ENCODE data around the gene PSMA3. TPM values are rescaled to one million over a fixed set of nuclear protein-coding genes. Genes with fewer than 3 reads are reported as not detected.

Gene PSMA3
- total RNA-seq, 2 donors from 2014 or later = 279 to 291 TPM

DNA sequence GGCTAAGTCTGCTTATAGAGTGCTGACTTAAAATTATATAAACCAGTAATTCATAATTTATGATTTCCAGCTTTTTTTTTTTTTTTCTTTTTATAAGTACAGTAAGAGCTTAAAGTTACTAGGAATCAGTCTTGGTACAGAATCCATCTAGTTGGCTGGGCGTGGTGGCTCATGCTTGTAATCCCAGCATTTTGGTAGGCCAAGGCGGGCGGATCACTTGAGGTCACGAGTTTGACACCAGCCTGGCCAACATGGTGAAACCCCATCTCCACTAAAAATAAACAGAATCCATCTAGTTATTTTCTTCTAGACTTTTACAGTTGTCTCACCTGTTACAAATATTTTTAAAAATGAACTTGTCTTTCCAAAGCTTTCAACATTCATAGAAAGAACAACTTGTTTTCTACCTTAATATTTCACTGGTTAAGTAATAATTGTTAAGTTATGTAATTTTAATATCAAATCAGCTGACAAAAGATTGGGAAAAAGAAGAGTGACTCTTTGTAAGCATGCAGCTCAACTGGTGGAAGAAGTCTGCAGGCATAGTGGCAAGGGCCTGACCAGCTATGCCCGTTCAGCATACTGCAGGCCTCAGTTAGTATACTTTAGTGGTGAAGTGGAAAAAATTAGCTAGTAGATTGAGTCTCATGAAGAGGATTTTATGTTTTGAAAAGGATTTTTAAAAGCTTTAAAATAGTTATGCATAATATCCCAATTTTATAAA, 17.4 kb upstream of the PSMA3 start:
- peaks cover 40% of the 10 kb centered on the region for H3K36me3 ChIP-seq (ENCODE audit: control insufficient read depth, insufficient read depth, low read length)
- no peak for DNase-seq
- no peak overlapping the region for H3K4me3 Mint-ChIP-seq
- H3K4me3 ChIP-seq (ENCODE audit: low read length) = no peak overlapping the region
- H3K27ac ChIP-seq (ENCODE audit: low read depth, low read length) = no peak overlapping the region
- no peaks in the 10 kb centered on the region for H3K9me3 Mint-ChIP-seq
- no peaks in the 10 kb centered on the region for H3K9me3 ChIP-seq (ENCODE audit: control insufficient read depth, low read length)
- no peaks in the 10 kb centered on the region for H3K27me3 ChIP-seq (ENCODE audit: control insufficient read depth, insufficient read depth, low read length, poor library complexity, severe bottlenecking)
- TF ChIP-seq, protein P1, sequence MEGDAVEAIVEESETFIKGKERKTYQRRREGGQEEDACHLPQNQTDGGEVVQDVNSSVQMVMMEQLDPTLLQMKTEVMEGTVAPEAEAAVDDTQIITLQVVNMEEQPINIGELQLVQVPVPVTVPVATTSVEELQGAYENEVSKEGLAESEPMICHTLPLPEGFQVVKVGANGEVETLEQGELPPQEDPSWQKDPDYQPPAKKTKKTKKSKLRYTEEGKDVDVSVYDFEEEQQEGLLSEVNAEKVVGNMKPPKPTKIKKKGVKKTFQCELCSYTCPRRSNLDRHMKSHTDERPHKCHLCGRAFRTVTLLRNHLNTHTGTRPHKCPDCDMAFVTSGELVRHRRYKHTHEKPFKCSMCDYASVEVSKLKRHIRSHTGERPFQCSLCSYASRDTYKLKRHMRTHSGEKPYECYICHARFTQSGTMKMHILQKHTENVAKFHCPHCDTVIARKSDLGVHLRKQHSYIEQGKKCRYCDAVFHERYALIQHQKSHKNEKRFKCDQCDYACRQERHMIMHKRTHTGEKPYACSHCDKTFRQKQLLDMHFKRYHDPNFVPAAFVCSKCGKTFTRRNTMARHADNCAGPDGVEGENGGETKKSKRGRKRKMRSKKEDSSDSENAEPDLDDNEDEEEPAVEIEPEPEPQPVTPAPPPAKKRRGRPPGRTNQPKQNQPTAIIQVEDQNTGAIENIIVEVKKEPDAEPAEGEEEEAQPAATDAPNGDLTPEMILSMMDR (conservative IDR thresholded peaks at IDR 0.05) = no peak
- H3K4me1 Mint-ChIP-seq = no peaks in the 10 kb centered on the region
- H3K27me3 Mint-ChIP-seq (ENCODE audit: insufficient read depth) = no peaks in the 10 kb centered on the region
- peaks cover 40% of the 10 kb centered on the region for H3K36me3 Mint-ChIP-seq (ENCODE audit: low read depth)
- H3K9ac ChIP-seq (ENCODE audit: extremely low read depth, low read length, poor library complexity, severe bottlenecking) = no peak overlapping the region
- H3K4me1 ChIP-seq (ENCODE audit: control insufficient read depth, insufficient read depth, low read length) = no peaks in the 10 kb centered on the region
- H3K27ac Mint-ChIP-seq = no peak overlapping the region
- 92 to 97% methylated on average over 5 of the region's 5 CpGs for WGBS, 2 experiments (ENCODE audit: insufficient coverage in 1 of 2, insufficient read length in 1 of 2)

DNA sequence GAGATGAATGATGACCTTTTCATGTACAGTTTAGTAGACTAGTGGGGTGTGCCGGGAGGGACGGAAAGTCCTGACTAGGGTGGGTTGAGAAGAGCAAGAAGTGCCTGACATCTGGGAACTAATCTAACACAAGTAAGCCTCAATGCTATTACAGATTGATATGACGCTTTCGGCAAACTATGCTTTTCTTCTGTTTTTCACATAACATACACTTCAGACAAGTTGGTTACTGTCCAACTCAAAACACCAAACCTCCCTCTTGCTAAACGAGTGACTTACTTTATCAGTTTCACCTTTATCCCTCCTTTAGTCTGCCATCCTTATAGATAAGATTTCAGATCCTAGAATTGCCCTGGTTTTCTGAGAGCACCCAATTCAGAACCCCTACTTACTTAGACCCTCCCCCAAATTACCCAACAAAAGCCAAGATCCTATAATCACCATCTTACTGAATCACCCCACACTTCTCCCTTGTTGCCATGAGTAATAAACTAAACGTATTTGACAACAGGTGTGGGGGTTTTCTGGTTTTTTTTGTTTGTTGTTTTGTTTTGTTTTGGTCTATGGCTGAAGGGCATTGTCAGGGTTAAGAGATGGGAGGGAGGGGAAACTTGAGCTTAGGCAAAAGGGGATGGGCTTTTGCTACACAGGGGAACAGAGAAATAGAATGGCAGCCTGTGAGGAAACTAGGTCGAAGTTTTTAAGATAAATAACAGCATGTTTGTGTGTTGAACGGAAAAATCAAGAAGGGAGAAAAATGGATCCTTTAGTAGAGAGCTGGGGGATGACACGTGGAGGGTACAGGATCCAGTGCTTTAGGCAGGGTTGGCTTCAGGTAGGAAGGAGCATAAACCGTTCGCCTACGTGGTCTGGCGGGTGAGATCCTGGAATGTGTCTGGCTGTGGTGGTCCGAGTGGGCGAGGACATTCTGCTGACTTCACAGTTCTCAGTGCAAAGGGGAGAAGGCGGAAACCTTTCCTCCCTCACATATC, 6.1 kb upstream of the PSMA3 start:
- 79 to 84% methylated on average over 7 to 16 of the region's 16 CpGs for WGBS, 2 experiments (ENCODE audit: insufficient coverage in 1 of 2, insufficient read length in 1 of 2)
- Mint-ChIP-seq H3K36me3 (ENCODE audit: low read depth) (peaks cover 7% of the 10 kb centered on the region), H3K27me3 (ENCODE audit: insufficient read depth) (no peaks in the 10 kb centered on the region), H3K4me1 (peaks cover 2% of the 10 kb centered on the region), H3K27ac (no peak overlapping the region), H3K9me3 (no peaks in the 10 kb centered on the region), H3K4me3 (no peak overlapping the region)
- H3K4me3 ChIP-seq (ENCODE audit: low read length) = peak overlapping the region; percentile 97
- H3K27ac ChIP-seq (ENCODE audit: low read depth, low read length) = no peak overlapping the region
- DNase-seq = peak; percentile 58
- no peaks in the 10 kb centered on the region for H3K4me1 ChIP-seq (ENCODE audit: control insufficient read depth, insufficient read depth, low read length)
- H3K9me3 ChIP-seq (ENCODE audit: control insufficient read depth, low read length) = no peaks in the 10 kb centered on the region
- H3K36me3 ChIP-seq (ENCODE audit: control insufficient read depth, insufficient read depth, low read length) = peaks cover 19% of the 10 kb centered on the region
- no peak overlapping the region for H3K9ac ChIP-seq (ENCODE audit: extremely low read depth, low read length, poor library complexity, severe bottlenecking)
- no peaks in the 10 kb centered on the region for H3K27me3 ChIP-seq (ENCODE audit: control insufficient read depth, insufficient read depth, low read length, poor library complexity, severe bottlenecking)
- TF ChIP-seq, protein P1 (conservative IDR thresholded peaks at IDR 0.05) = no peak

DNA sequence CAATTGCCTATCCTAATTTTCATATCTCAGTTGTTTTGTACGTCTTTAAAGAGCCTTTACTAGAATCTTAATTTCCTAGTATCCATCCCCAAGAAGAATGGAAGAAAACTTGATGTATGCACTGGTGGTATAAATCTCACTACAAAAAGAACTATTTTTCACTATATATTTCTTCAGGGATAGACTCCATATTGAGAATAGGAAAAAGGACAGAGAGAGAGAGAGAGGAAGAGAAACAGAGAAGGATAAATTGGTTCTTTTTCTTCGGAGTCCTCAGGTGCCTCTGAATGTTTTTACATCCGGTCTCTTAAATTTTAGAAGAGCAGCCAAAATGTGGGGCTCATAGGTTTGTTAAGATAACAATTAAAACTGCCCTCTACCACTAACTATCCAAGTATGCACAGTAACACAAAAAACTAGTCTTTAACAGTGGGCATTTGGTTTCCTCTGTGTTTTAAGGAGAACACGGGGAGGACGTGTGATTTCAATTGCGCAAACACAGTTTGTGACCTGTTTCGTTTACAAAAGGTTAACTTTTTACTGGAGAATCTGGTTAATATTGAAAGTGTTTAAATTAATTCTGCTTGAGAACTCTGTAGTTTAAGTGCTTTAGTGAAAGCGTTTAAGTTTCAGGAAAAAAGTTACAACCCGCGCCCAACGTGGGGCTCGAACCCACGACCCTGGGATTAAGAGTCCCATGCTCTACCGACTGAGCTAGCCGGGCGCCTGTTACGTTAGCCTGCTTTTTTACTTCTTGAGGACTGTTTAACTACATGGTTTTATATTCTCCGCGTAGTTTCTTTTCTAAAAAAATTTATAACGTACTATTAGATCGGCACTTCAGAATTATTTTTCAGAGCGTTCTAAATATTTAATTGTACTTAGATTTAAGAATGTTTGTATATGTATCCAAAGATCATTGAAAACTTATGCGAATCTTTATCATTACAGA, 5.1 kb upstream of the PSMA3 start:
- Mint-ChIP-seq H3K4me3 (no peak overlapping the region), H3K9me3 (no peaks in the 10 kb centered on the region), H3K27me3 (ENCODE audit: insufficient read depth) (no peaks in the 10 kb centered on the region), H3K4me1 (peaks cover 7% of the 10 kb centered on the region), H3K27ac (no peak overlapping the region), H3K36me3 (ENCODE audit: low read depth) (peaks cover under 1% of the 10 kb centered on the region)
- Histone ChIP-seq H3K9me3 (ENCODE audit: control insufficient read depth, low read length) (no peaks in the 10 kb centered on the region), H3K36me3 (ENCODE audit: control insufficient read depth, insufficient read depth, low read length) (peaks cover 9% of the 10 kb centered on the region), H3K4me3 (ENCODE audit: low read length) (peak overlapping the region; percentile 97), H3K27ac (ENCODE audit: low read depth, low read length) (no peak overlapping the region), H3K9ac (ENCODE audit: extremely low read depth, low read length, poor library complexity, severe bottlenecking) (peak overlapping the region; percentile 61), H3K27me3 (ENCODE audit: control insufficient read depth, insufficient read depth, low read length, poor library complexity, severe bottlenecking) (no peaks in the 10 kb centered on the region), H3K4me1 (ENCODE audit: control insufficient read depth, insufficient read depth, low read length) (no peaks in the 10 kb centered on the region)
- DNase-seq = peak; percentile 86
- WGBS, 2 experiments (ENCODE audit: insufficient coverage in 1 of 2, insufficient read length in 1 of 2) = 30 to 46% methylated on average over 11 to 20 of the region's 23 CpGs
- TF ChIP-seq, protein P1 (conservative IDR thresholded peaks at IDR 0.05) = no peak
